ENCODE measurements around the gene UGT1A7.

DNA sequence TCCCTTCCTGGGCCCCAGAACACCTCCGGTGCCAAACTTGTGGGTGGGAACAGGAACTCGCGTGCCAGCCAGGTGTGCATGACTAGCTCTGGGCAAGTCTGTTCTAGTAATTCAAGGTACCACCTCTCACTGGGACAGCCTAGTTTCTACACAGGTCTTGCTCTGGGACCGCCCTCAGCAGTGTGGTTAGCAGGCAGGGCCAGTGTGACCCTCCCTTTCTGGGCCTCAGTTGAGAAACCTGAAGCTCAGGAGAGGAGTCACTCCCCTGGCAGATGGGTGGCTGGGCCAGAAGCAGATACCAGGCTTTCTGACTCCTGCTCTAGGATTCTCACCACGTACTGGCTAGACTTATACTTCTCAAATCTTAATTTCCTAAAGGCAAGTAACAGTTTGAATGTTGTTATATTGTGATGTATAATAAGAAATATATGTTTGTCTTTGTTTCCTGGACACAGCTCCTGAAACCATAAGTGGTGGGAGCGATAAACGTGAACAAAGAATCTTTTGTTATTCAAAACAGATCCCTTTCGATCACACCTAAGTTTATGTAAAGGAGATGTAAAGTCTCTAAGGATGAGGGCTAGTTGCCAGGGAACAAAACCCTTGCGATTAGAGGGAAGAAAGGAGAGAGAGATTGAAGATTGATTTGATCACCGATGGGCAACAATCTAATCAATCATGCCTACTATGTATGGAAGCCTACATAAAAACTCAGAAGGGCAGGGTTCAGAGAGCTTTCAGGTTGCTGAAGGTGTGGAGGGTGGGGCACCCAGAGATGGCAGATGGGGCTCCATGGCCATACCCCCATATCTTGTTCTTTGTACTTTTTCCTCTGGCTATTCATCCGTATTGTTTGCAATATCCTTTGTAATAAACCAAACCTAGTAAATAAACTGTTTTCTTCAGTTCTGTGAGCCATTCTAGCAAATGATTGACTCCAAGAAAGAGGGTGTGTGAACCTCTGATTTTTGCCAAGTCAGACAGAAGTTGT, 10.0 kb downstream of the UGT1A7 start:
- TF ChIP-seq, protein P1, sequence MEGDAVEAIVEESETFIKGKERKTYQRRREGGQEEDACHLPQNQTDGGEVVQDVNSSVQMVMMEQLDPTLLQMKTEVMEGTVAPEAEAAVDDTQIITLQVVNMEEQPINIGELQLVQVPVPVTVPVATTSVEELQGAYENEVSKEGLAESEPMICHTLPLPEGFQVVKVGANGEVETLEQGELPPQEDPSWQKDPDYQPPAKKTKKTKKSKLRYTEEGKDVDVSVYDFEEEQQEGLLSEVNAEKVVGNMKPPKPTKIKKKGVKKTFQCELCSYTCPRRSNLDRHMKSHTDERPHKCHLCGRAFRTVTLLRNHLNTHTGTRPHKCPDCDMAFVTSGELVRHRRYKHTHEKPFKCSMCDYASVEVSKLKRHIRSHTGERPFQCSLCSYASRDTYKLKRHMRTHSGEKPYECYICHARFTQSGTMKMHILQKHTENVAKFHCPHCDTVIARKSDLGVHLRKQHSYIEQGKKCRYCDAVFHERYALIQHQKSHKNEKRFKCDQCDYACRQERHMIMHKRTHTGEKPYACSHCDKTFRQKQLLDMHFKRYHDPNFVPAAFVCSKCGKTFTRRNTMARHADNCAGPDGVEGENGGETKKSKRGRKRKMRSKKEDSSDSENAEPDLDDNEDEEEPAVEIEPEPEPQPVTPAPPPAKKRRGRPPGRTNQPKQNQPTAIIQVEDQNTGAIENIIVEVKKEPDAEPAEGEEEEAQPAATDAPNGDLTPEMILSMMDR (IDR thresholded peaks at IDR 0.05; ENCODE audit: low read depth, low read length, poor library complexity, severe bottlenecking) = no peak
- TF ChIP-seq EZH2phosphoT487 (IDR thresholded peaks at IDR 0.05; ENCODE audit: borderline replicate concordance, low read length) = no peak

Measured in DOHH2 (cell line).